ENCODE results near the gene KDSR. TPM values are rescaled to one million over a fixed set of nuclear protein-coding genes. Genes with fewer than 3 reads are reported as not detected.

KDSR gene
- total and polyA plus RNA-seq, 7 donors, result 7.6 to 50.5 (median 33.2) TPM

- 17 to 65% methylated on average over 1 of the region's 1 CpG for WGBS, 2 donors
Observed at GRCh38 chr18:63407734-63408133, 40.7 kb upstream of the KDSR start.

DNA sequence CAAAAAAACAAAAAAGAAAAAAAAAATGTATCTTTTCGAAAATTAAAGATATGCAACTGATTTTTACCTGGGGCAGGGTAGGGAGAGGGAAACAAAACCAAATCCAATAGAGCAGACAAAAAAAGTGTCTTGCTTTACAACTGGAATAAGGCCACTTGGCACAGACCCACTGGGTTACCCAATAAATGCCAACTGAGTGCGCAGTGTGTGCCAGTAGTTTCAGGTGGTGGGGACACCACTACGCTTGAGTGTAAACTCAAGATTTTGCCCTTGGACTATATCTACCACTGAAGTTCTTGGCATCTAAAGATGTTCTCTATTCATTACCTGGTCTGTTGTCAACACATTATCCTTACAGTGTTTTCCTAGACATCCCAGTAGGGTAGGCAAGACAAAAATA lies 39.0 kb upstream of the KDSR start:
- DNase-seq, result peak; percentile 79
- H3K27me3 ChIP-seq, result no peaks in the 10 kb centered on the region
- peaks cover 8 to 82% (median 34%) of the 10 kb centered on the region in 4 donors for H3K36me3 ChIP-seq
- H3K4me1 ChIP-seq, result peaks cover 0 to 17% (median 0%) of the 10 kb centered on the region in 4 donors
- peak overlapping the region in 1 of 4 donors; percentile 35 for H3K27ac ChIP-seq
- intact Hi-C loops (cut with DNase I), result no loop called here
- H3K4me3 ChIP-seq, result no peak overlapping the region
- WGBS, 2 donors, result 97 to 98% methylated on average over 3 of the region's 3 CpGs
- H3K9me3 ChIP-seq, result no peaks in the 10 kb centered on the region
- TF ChIP-seq CTCF (IDR thresholded peaks at IDR 0.05) (no peak), POLR2A (IDR thresholded peaks at IDR 0.05) (no peak), EP300 (IDR thresholded peaks at IDR 0.05) (no peak), POLR2AphosphoS5 (IDR thresholded peaks at IDR 0.05) (peak in 1 of 4 donors; percentile 11)

More at GRCh38 chr18:63407734-63408133, 40.7 kb upstream of the KDSR start:
- Histone ChIP-seq H3K36me3 (peaks cover 0 to 73% (median 21%) of the 10 kb centered on the region in 4 donors), H3K4me3 (no peak overlapping the region), H3K27me3 (no peaks in the 10 kb centered on the region), H3K9me3 (no peaks in the 10 kb centered on the region), H3K27ac (no peak overlapping the region), H3K4me1 (peaks cover 0 to 17% (median 0%) of the 10 kb centered on the region in 4 donors)
- TF ChIP-seq POLR2AphosphoS5 (IDR thresholded peaks at IDR 0.05), result no peak
- TF ChIP-seq POLR2A (IDR thresholded peaks at IDR 0.05), result no peak
- no peak for TF ChIP-seq CTCF (IDR thresholded peaks at IDR 0.05)
- no peak for TF ChIP-seq EP300 (IDR thresholded peaks at IDR 0.05)
- DNase-seq, result no peak
- intact Hi-C loops (cut with DNase I), result no loop called here

GRCh38 chr18:63402246-63403162 lies 35.5 kb upstream of the KDSR start:
- Histone ChIP-seq H3K4me1 (peaks cover 0 to 17% (median 0%) of the 10 kb centered on the region in 4 donors), H3K27ac (no peak overlapping the region), H3K9me3 (no peaks in the 10 kb centered on the region), H3K27me3 (no peaks in the 10 kb centered on the region), H3K36me3 (peaks cover 20 to 82% (median 38%) of the 10 kb centered on the region in 4 donors), H3K4me3 (no peak overlapping the region)
- TF ChIP-seq POLR2AphosphoS5 (IDR thresholded peaks at IDR 0.05) (no peak), EP300 (IDR thresholded peaks at IDR 0.05) (no peak), CTCF (IDR thresholded peaks at IDR 0.05) (no peak), POLR2A (IDR thresholded peaks at IDR 0.05) (no peak)
- 77 to 89% methylated on average over 8 of the region's 8 CpGs for WGBS, 2 donors
- no peak for DNase-seq
- intact Hi-C loops (cut with DNase I), result no loop called here

GRCh38 chr18:63399300-63399699 lies 32.3 kb upstream of the KDSR start:
- Histone ChIP-seq H3K4me1 (no peaks in the 10 kb centered on the region), H3K9me3 (no peaks in the 10 kb centered on the region), H3K36me3 (peaks cover 28 to 99% (median 57%) of the 10 kb centered on the region in 4 donors), H3K27ac (no peak overlapping the region), H3K4me3 (no peak overlapping the region), H3K27me3 (no peaks in the 10 kb centered on the region)
- WGBS, 2 donors, result 95 to 96% methylated on average over 3 of the region's 3 CpGs
- TF ChIP-seq POLR2AphosphoS5 (IDR thresholded peaks at IDR 0.05) (no peak), POLR2A (IDR thresholded peaks at IDR 0.05) (no peak), CTCF (IDR thresholded peaks at IDR 0.05) (no peak), EP300 (IDR thresholded peaks at IDR 0.05) (no peak)
- intact Hi-C loops (cut with DNase I), result no loop called here
- DNase-seq, result no peak

Measured in sigmoid colon (tissue), 7 donors.